DMS 273 (cell line): Measurements from ENCODE around the gene SHISA4.
"Not testable (repeated sequence)": the region's sequence is repeated elsewhere in the genome, so short reads cannot be mapped to it uniquely, and the experiment has no call there.

Experiments
- DNase-seq: peaks from one replicate; lab custom pipeline; 2025; ENCODE audit not compliant: unreplicated experiment; lab: John Stamatoyannopoulos, UW

SHISA4 gene

DNA sequence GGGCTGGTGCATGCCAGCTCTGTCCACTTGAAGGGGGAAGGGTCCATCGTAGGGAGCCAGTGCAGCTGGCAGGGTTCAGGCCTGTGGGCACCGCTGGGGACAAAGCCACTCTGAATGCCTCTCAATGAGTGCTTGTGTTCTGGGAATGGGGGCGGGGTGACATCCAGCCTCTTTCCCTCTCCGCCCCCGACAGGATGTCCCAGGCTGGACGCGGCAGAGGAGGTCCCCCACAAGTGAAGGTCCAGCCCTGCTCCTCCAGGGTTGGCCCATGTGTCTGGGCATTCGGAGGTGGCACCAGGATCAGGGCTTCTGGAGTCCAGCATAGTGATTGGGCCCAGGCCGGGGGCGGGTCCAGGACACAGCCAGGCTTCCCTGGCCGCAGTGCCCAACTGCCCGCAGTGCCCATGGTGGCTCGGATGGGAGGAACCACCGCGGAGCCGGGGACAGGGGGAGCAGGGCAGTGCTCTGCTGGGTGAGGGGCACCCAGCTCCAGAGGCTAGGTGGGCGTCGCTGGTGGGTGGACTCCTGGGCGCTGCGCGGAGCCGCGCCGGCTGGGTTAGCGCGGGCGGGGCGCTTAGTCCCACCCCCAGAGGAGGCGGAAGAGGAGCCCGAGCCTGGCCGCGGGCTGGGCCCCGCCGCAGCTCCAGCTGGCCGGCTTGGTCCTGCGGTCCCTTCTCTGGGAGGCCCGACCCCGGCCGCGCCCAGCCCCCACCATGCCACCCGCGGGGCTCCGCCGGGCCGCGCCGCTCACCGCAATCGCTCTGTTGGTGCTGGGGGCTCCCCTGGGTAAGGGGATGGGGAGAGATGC lies at the start of gene SHISA4:
Gene SHISA4, plus strand, starts transcription at position 617 of the 808 bp plus-strand sequence. Its CDS starts 97 bp downstream, at position 714.
- DNase-seq = peak; percentile 60

GRCh38 chr1:201839089-201839488 lies 49.6 kb upstream of the SHISA4 start:
- DNase-seq = not testable (repeated sequence)

- DNase-seq = no peak
Measured at GRCh38 chr1:201840055-201840454, 48.6 kb upstream of the SHISA4 start.

DNA sequence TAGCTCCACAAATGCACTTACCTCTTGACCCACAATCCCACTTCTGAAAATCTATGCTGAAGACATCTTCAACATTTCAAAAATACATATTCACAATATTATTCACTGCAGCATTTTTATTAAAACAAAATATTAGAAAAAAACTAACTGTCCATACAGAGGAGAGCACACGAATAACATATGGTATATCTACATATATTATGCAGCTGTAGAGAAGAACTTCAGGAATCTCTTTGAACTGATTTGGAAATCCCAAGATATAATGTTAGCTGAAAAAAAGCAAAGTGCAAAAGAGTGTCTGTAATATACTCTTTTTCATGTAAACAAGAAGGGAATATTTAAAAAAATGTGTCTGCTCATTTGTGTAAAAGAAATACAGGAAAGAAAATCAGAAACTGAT lies 48.2 kb upstream of the SHISA4 start:
- no peak for DNase-seq

- DNase-seq = no peak
Measured at GRCh38 chr1:201841265-201841912, 47.3 kb upstream of the SHISA4 start.

DNA sequence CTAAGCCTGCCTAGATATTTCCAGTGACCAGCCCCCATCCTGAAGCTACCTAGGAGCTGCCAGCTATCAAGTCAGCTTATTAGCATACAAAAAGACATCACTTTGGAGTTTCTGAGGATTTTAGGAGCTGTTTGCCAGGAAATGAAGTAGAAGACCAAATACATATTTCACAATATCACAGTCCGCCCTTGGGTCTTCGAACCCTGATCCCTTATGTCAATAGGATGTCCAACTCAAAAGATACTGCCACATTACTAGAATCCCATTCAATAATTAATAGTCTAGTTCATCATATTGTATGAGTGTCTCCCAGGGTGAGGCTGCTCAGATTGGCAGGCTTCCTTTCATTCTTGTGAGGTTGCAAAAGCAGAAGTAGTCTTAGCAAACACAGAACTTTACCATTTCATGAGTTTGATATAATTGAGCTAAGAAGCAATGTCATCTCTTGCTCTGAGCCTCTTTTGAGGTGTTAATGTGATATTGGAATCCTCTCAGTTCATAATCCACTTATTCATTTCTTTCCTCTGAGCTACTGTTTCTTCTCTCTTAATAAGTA lies 46.1 kb upstream of the SHISA4 start:
- DNase-seq = no peak

- no peak for DNase-seq
Measured at GRCh38 chr1:201845331-201846083, 43.2 kb upstream of the SHISA4 start.

DNA sequence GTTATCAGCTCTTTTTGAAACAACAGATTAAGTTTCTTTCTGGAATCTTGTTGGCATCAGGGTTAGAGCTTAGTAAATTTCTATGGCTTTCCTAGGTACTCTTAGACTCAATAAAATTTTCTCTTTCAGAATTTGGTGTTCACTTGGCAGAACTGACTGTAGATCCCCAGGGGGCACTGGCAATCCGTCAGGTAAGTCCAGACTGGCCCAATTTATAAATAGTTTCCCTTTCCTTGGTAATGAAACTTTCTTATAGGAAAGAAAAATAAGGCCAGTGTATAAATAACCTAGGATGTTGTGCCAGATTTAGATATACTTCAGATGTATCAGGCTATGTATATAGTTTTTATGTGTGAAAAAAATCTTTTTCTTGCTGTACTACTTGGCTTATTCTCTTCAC lies 41.5 kb upstream of the SHISA4 start:
- no peak for DNase-seq

GRCh38 chr1:201848230-201848629 lies 40.5 kb upstream of the SHISA4 start:
- DNase-seq = no peak

DNA sequence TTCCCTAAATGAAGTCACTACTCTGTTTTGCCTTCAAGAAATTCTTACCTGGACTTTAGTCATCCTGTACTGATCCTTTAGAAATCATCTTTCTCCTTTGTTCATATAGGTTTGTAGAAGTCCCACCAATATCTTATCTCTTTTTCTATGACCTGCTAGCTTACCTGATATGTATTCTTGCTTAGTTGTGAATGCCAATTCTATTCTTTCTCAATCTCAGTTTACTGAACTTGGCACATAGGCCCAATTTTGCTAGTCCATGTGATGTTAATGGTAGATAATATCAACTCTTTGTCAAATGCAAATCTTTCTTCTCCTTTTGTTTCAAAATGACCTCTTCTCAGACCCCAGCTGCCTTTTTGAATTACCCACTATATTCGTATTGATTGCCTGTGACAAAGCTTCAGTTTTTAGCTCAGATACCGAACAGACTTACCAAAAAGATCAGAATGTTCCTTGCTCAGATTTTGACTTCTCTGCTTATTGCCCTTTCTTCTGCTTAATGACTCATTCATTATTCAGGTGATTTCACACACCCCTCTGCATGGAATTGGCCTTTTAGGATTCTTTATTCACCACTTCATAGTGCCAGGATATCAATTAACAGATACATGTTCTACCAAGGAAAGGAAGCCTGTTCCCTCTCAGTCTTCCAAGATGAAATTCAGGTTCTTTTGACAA lies 39.2 kb upstream of the SHISA4 start:
- DNase-seq = no peak

- DNase-seq = no peak
Measured at GRCh38 chr1:201850053-201850397, 38.7 kb upstream of the SHISA4 start.

DNA sequence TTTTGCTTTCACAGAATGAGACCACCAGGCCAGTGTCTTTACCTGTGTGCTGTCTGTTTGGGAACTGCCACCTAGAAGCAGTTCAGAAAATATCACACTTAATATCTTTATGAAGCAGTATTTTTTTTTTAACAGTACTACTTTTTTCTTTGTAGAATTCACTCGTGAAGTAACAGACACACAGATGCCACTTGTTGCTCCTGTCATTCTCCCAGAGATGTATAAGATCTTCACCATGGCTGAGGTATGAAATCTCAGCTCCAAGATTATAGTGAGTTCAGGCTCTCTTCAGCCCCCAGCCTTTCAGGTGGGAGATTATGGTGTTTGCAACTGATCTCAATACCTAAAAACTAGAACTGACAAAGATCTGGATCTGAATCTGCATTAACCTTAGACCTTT lies 36.7 kb upstream of the SHISA4 start:
- no peak for DNase-seq

GRCh38 chr1:201856722-201857121 lies 32.0 kb upstream of the SHISA4 start:
- DNase-seq = not testable (repeated sequence)

- no peak for DNase-seq
Measured at GRCh38 chr1:201859424-201859823, 29.3 kb upstream of the SHISA4 start.

DNA sequence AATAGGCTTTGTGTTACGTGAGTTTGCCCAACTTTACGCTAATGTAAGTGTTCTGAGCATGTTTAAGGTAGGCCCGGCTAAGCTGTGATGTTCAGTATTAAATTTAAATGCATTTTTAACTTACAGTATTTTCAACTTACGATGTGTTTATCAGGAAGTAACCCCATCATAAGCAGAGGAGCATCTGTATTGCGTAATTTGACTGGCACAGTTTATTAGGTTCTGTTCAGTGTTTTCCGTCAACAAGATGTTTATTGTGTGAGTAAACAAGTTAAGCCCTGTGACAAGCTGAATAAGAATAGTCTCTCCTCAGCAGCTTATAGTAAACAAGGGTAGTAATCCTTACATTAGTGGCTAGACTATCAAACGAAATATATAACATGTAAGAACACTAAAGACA lies 27.2 kb upstream of the SHISA4 start:
- no peak for DNase-seq

- no peak for DNase-seq
Measured at GRCh38 chr1:201870397-201870796, 18.3 kb upstream of the SHISA4 start.

- no peak for DNase-seq
Measured at GRCh38 chr1:201874672-201875071, 14.0 kb upstream of the SHISA4 start.

DNA sequence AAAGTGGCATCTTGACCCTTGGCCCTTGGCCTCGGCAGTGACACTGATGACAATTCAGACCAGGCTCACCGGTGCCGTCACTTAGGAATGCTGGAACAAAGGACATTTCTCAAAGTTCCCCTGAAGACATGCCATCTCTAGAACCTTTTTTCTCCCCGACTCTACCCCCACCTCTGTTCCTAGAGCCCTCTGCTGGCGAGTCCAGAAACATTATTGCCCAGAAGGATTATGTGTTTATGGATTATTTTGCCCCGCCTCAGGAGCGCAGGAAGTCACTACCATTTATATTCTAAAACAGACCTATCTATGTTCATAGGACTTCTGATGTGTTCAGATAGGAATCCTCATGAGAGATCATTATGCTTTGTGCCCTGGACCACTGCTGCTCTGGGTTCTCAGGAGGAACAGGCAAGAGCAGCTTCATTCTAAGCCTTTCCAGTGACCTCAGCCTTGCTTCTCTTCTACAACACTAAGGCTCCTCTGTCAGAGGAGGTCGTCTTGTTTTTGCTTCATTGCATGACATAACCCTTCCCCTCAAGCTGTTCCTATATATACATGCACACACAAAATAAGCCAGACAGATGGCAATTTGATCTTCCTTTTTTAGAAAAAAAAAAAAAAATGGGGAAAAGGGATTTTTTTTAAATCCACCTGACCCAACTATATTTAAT lies 12.4 kb upstream of the SHISA4 start:
- peak; percentile 63 for DNase-seq

DNA sequence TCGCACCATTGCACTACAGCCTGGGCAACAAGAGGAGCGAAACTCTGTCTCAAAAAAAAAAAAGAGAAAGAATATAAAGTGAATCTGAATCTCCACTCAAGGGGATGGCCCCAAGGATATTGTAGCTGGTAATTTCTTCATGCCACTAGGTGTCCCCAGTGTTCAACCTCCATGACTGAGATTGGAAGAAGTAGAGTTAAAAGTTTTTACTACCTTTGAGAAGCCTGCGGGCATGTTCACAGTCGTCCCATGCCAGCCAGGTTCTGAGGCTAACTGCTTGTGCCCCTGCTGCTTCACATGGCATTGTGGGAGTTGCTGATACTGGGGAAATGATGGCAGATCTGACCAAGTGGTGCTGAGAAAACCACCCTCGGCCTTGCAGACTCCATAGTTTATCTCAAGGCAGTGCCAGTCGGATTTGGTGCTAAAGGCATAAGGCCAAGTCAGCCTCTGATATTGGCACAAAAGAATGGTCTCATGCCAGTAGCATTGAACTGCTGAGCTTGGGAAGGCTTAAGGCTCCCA lies 10.8 kb upstream of the SHISA4 start:
- peak; percentile 74 for DNase-seq

- no peak for DNase-seq
Measured at GRCh38 chr1:201880928-201881571, 7.6 kb upstream of the SHISA4 start.
